A549 treated with CpdA at 1 μM for 4 hours (cell line): ENCODE results near the gene BORCS8. TPM values are rescaled to one million over a fixed set of nuclear protein-coding genes. Genes with fewer than 3 reads are reported as not detected.

Source experiments
- total RNA-seq: library from RNA; stranded (reverse); fragments of 200-300 nt; extraction: Qiagen RNA extraction; gene quantifications from 5 replicates; pipeline ENCODE4 v1.2.3, GENCODE V29; 2022; ENCODE audit warnings: low read depth

The BORCS8 gene
- 7.4 to 12.9 TPM (median 11.7 TPM) in 5 replicates for total RNA-seq

DNA sequence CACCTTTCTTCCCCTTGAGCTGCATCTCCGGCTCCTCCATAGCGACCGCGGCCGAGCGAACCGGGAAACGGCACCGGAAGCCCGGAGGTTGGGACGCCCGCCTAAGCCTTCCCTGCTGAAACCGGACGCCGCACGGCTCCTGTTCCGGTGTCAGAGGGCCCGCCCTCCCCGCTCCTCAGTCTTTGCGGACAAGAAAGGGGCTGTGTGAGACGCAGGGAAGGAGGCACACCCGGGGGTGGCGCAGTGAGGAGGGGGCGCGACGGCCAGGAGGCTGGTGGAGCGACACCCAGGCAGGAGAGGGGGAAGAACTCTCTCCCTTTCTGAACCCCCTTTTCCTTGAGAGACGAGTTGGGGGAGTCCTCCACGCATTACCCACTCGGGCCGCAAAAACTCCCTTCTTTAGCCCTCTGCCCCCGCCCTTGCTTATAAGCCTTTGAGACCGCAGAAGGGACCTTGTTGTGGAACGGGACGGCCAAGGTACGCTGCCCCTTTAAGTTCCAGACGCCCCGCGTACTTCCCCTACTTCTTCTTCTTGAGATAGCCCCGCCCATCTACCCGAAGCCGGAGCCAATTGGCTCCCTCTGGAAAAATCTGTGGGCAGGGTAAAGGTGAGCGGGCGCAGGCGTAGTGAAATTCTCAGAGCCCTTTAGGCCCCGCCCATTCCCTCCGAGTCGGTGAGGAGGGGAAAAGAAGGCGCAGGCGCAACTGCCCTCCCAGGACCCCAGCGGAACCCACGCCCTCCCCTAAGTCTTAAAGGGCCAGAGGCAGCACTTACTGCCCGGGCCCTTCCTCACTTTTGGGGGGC lies at the start of gene BORCS8, which contains the start of gene RFXANK:
Gene BORCS8, minus strand, starts transcription at position 75 of the 805 bp plus-strand sequence. Its CDS starts 35 bp downstream, at position 40.
Gene RFXANK, plus strand, starts transcription at position 181 of the 805 bp plus-strand sequence. CDS start 1,689 bp downstream, outside the sequence.

DNA sequence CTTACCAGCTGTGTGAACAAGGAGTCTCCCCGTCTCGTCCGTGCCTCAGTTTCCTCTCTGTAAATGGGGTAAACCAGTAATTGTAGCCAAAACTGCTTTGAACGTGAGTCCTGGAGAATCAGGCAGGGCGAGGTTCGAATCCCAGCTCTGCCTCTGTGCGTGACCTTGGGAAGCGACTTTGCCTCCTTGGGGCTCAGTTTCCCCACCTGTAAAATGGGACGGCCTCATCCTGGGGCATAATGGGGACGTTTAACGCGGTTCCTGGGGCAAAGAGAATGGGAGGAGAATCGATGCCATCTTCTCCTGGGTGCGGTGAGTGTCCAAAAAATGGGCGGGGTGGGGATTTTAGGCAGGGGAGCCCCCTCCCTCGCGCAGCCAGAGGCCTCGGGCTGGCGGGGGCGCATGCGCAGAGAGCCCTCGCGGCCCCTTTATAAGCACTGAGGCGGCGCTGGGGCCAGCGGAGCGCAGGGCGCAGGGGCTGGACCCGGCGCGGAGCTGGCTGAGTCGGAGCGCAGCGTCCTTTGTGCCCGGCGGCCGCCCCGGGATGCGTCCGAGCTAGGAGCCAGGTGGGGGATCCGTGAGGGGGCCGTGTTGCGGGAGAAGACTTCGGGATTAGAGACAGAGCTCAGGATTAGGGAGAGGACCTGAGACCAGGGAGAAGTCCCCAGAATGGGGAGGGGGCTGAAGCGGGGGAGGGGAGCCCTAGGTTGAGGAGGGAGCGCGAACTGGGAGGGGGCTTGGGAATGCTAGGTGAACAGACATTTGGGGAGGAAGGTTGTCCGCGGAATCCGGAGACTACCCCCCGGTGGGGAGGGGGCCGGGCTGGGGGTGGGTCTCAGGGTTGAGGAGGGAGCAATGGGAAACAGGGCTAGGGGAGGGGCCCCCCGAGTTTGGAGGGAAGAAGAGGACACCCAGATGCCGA lies 19.8 kb upstream of the BORCS8 start, which contains the start of gene NCAN:
Gene NCAN, plus strand, starts transcription at position 460 of the 922 bp plus-strand sequence. CDS start 4,996 bp downstream, outside the sequence.

DNA sequence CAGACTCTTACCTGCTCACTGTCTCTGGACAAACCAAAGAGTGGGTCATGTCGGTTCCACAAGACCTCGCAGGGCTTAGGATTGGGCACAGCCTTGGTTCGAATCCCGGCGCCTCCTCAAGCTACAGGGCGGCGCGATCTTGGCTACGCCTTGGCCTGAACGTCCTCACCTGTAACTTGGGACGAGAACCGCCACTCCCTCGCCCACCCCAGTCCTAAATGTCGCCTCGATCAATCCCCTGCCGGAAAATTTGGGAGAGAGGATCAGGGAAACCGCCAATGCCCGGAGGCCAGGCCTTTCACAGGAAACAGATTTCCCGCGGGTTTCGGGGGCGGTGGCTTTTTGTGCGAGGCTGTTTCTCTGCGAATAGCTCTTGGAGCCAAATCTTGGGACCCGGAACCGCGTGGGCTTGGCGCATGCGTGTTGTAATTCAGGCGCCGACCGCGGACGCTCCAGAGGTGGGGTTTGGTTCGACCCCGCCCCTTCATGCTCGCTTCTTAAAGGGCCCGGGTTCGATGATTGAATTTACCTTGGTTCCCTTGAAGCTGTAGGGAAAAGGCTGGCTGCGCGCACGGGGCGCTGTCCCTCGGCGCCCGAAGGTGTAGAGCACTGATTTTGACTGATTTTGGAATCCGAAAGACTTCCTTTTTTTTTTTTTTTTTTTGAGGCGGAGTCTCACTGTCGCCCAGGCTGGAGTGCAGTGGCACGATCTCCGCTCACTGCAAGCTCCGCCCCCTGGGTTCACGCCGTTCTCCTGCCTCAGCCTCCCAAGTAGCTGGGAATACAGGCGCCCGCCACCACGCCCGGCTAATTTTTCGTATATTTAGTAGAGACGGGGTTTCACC lies 11.3 kb upstream of the BORCS8 start, which contains the start of gene NR2C2AP:
Gene NR2C2AP, minus strand, starts transcription at position 403 of the 845 bp plus-strand sequence. Its CDS starts 354 bp downstream, at position 49.

DNA sequence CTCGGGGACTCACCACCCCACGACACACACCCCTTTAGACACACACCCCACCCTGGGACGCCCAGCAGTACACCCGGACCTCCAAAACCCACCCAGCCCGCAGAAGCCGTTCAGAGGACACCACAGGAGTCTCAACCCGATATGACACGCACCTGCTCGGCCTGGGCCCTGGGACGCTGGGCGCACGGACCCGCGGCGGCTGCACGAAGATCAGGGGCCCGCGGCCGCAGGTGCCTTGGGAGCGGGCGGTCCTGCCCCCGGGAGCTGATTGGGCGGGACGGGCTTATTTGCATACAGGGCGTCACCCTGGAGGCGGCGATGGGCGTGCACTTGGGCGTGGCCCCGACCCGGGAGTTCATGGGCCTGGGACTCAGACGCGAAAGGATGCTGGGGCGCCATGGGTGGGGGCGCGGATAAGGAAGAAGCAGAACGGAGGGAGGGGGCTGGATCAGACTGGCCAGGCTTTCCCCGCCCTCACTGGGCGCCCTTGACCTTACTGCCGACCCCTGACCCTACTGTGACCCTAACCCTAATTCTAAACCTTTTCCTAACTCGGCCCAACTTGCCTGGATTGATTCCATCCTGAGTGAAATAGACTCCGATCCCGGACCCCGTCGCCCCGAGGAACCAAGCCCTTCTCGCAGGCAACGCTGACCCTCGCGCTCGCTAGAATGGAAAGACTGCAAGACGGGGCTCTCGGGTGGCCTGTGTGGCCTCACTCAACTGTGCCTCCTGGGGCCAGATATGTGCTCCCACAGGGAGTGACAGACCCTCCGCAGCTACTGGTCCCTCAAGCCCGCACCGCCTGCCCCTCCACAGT lies 21.7 kb downstream of the BORCS8 start, which contains the start of gene MEF2B:
Gene MEF2B, minus strand, starts transcription at position 211 of the 820 bp plus-strand sequence. CDS start 19,528 bp downstream, outside the sequence.

DNA sequence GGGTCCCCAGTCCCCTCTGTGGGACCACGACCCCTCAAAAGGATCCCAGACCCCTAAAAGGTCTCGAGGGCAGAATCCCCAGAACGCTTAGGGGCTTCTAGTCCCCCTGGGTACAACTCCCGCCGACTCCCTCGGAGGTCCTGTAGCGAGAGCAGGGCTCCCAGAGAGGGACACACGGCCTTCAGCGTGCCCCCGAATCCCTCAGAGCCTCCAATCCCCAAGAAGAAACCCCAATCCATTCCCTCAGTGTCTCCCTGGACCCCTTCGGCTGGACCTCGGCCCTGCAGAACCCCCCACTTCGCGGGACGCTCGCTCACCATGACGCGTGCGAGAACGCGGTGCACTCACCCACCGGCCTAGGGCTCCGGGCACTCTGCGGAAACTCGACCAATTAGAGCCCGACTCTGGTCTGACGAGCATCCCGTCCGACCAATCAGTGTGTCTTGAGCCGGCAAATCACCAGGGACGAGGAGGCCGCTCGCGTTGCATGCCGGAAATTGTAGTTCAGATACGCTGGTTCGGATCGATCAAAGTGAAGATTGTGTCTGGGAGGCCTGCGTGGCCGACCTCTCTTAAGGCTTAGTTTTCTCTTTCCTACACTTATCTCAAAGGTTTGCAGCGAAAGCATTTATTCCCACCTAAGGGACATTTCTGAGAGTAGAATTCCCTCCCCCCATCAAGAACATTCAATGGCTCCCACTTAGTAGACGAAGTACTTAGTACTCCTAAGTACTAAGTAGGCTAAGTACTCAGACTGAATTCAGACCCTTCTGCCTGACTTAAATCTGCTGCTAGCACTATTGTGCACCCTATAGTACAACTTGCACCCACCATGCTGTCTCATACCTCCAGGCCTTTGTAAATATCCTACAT lies 53.6 kb downstream of the BORCS8 start, which contains the start of gene TMEM161A:
Gene TMEM161A, minus strand, starts transcription at position 370 of the 873 bp plus-strand sequence. Its CDS starts 50 bp downstream, at position 320.

Other genes starting within 250 kb of the BORCS8 start
- gene SUGP2, start 158.6 kb downstream of the BORCS8 start, total RNA-seq, result 25.3 to 35.4 TPM (median 31.5 TPM) in 5 replicates
- gene ARMC6, start 158.5 kb downstream of the BORCS8 start, total RNA-seq, result 21.3 to 31.7 TPM (median 31.1 TPM) in 5 replicates
- gene SLC25A42, start 128.2 kb downstream of the BORCS8 start, total RNA-seq, result 0.43 to 1.0 TPM (median 0.94 TPM) in 5 replicates
- gene TMEM161A, start 53.7 kb downstream of the BORCS8 start, total RNA-seq, result 17.7 to 29.3 TPM (median 25.0 TPM) in 5 replicates
- 0.42 to 1.6 TPM (median 0.53 TPM) in 5 replicates for gene MEF2B, start 21.9 kb downstream of the BORCS8 start, total RNA-seq
- 35.4 to 49.4 TPM (median 47.3 TPM) in 5 replicates for gene RFXANK, start 106 bp upstream of the BORCS8 start, total RNA-seq
- 29.9 to 35.3 TPM (median 34.0 TPM) in 5 replicates for gene NR2C2AP, start 11.3 kb upstream of the BORCS8 start, total RNA-seq
- 0.03 to 0.20 TPM (median 0.11 TPM) in 4 of 5 replicates, not detected in the other for gene NCAN, start 19.8 kb upstream of the BORCS8 start, total RNA-seq
- 0.34 to 0.79 TPM (median 0.66 TPM) in 4 of 5 replicates, not detected in the other for gene TM6SF2, start 81.1 kb upstream of the BORCS8 start, total RNA-seq
- 22.6 to 28.5 TPM (median 24.3 TPM) in 5 replicates for gene SUGP1, start 128.4 kb upstream of the BORCS8 start, total RNA-seq
- 11.8 to 15.9 TPM (median 14.6 TPM) in 5 replicates for gene MAU2, start 128.7 kb upstream of the BORCS8 start, total RNA-seq
- 42.7 to 50.9 TPM (median 45.5 TPM) in 5 replicates for gene GATAD2A, start 213.5 kb upstream of the BORCS8 start, total RNA-seq